Spleen (tissue), 11 donors: ENCODE results near the gene CDK8. TPM values are rescaled to one million over a fixed set of nuclear protein-coding genes. Genes with fewer than 3 reads are reported as not detected.

Experiments used
- DNase-seq: peaks from one replicate; pipeline ENCODE4 v3.0.0-alpha.2; 2020
- H3K27ac ChIP-seq, 8 donors: fragments of 200-600 bp; sonication (generic) in 7 of 8; 1 replicate in 4 of 8; 2 replicates in 4 of 8; pipeline versions ENCODE4 v1.5.0 to v1.8.0; 2016 to 2021; ENCODE audit warnings: inconsistent platforms in 4 of 8, mild to moderate bottlenecking in 4 of 8, moderate library complexity in 1 of 8
- H3K27me3 ChIP-seq, 7 donors: fragments of 200-600 bp; sonication (generic) in 6 of 7; replicated peaks in 1 of 7; 1 replicate in 4 of 7; 2 replicates in 3 of 7; pipeline versions ENCODE4 v1.5.0 to v1.8.0; 2016 to 2021; ENCODE audit warnings: inconsistent platforms in 3 of 7, mild to moderate bottlenecking in 1 of 7
- H3K36me3 ChIP-seq, 6 donors: fragments of 200-600 bp; sonication (generic) in 5 of 6; 1 replicate in 4 of 6; 2 replicates in 2 of 6; pipeline versions ENCODE4 v1.5.0 to v1.8.0; 2016 to 2021; ENCODE audit warnings: inconsistent platforms in 2 of 6
- H3K4me1 ChIP-seq, 6 donors: fragments of 200-600 bp; sonication (generic) in 5 of 6; 1 replicate in 3 of 6; 2 replicates in 3 of 6; pipeline versions ENCODE4 v1.5.0 to v1.8.0; 2016 to 2021; ENCODE audit warnings: inconsistent platforms in 3 of 6
- H3K4me3 ChIP-seq, 8 donors: fragments of 200-600 bp; sonication (generic) in 7 of 8; 1 replicate in 4 of 8; 2 replicates in 4 of 8; pipeline versions ENCODE4 v1.5.0 to v1.8.0; 2016 to 2021; ENCODE audit warnings: inconsistent platforms in 4 of 8, mild to moderate bottlenecking in 4 of 8, moderate library complexity in 2 of 8
- H3K9me3 ChIP-seq, 8 donors: fragments of 200-600 bp; sonication (generic) in 7 of 8; 1 replicate in 4 of 8; 2 replicates in 4 of 8; pipeline versions ENCODE4 v1.5.0 to v1.8.0; 2016 to 2021; ENCODE audit warnings: inconsistent platforms in 4 of 8
- POLR2A ChIP-seq, 3 donors: fragments of 450-650 bp; IDR thresholded peaks; one replicate each; pipeline ENCODE4 v1.5.1; 2017; ENCODE audit warnings: antibody characterized with exemption in 3 of 3, mild to moderate bottlenecking in 1 of 3
- POLR2AphosphoS5 ChIP-seq, 3 donors: sonication (generic); formaldehyde crosslinking; IDR thresholded peaks; one replicate each; pipeline ENCODE4 v1.5.1; 2017; ENCODE audit warnings: antibody characterized with exemption in 3 of 3
- WGBS, 5 donors: extraction: QIAGEN DNeasy Blood & Tissue Kit in 3 of 5; methylation state at CpG; one replicate each; pipeline versions ENCODE4 v1.1.5 to v1.1.7; 2013 to 2018; 5-methylcytosine and 5-hydroxymethylcytosine counted together
- intact Hi-C: fragments of 100-400 bp; cut with DNase I; formaldehyde crosslinking; loops from one replicate; pipeline ENCODE4 v1.15.0; 2023; ENCODE audit warnings: low total_unique reads
- polyA plus RNA-seq, 3 donors: library from polyadenylated mRNA; stranded (reverse); fragments of 200-250 nt; gene quantifications; one replicate each; pipeline ENCODE4 v1.2.1, GENCODE V29; 2013
- total RNA-seq, 7 donors: library from RNA; depleted of rRNA in 3 of 7; stranded (reverse); fragments of >200 nt in 3 of 7; fragmentation: NEBNext Ultra II Directional in 4 of 7; extraction: Animal tissue kit (Norgen Biotek cat#: 25700) in 4 of 7; gene quantifications; one replicate each; pipeline versions ENCODE4 v1.1.0 to v1.2.1, GENCODE V29; 2016 to 2021
- TF ChIP-seq, protein P1 (sequence below), 11 experiments: fragments of 200-600 bp in 7 of 11; fragments of 450-650 bp in 4 of 11; sonication (generic) in 4 of 11; IDR thresholded peaks in 8 of 11; conservative IDR thresholded peaks in 3 of 11; 1 replicate in 7 of 11; 2 replicates in 4 of 11; pipeline versions ENCODE4 v1.4.0 to v1.8.0; 2016 to 2021; ENCODE audit warnings: antibody characterized with exemption in 11 of 11, inconsistent platforms in 4 of 11, mild to moderate bottlenecking in 1 of 11
- donor health status: healthy with polysubstance abuse.
- donor health status: DM: no; HTN: no; CAD: no; lungs with moderate emphysema.
- donor health status: DM: no; HTN: no; CAD: no.
- donor health status: Bipolar disorder and iron deficiency.
- donor health status: healthy.
- donor health status: DM: no; HTN: no; CAD: no.
- donor health status: DM: yes; HTN: yes; CAD: no.

CDK8 gene
- total and polyA plus RNA-seq, 10 donors, result 7.8 to 16.4 (median 9.2) TPM

DNA sequence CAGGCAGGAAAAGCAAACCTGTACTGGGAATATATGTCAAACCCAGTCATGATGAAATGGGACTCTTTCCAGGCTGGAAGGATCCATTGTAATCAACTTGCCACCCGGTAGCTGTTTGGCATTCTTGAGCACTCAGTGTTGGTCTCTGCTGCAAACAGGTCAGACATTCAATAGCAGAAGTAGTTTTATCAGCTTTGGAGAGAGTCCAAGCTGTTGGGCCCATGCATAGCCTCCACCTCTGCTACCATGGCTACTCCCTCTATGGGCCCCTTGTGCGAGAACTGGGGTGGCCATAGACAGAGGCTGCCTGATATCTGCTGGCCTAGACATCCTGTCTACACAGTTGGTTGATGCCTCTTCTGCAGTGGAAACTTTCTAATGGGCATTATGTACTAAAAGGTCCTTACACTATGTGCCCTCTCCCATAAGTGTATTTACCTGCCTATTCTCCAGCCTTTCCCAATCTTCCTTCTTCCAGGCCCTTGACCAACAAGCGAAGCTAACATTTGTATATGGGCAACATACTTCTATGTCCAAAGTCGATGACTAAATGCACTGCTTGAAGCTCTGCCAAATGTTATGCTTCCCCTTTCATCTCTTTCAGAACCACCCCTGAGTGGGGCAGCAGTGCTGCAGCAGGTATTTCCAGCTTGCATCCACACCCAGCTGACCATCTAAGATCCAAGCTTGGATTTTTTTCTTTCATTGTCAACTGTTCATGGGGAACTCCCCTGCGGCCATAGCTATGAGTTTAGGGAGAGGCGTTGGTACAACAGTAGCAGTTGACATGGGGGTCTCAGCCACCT is 26.6 kb upstream of the CDK8 start:
- DNase-seq, result no peak
- peaks cover 0 to 10% (median 7%) of the 10 kb centered on the region in 6 donors for H3K4me1 ChIP-seq
- no peak overlapping the region for H3K4me3 ChIP-seq
- TF ChIP-seq POLR2A (IDR thresholded peaks at IDR 0.05), result no peak
- TF ChIP-seq, protein P1, sequence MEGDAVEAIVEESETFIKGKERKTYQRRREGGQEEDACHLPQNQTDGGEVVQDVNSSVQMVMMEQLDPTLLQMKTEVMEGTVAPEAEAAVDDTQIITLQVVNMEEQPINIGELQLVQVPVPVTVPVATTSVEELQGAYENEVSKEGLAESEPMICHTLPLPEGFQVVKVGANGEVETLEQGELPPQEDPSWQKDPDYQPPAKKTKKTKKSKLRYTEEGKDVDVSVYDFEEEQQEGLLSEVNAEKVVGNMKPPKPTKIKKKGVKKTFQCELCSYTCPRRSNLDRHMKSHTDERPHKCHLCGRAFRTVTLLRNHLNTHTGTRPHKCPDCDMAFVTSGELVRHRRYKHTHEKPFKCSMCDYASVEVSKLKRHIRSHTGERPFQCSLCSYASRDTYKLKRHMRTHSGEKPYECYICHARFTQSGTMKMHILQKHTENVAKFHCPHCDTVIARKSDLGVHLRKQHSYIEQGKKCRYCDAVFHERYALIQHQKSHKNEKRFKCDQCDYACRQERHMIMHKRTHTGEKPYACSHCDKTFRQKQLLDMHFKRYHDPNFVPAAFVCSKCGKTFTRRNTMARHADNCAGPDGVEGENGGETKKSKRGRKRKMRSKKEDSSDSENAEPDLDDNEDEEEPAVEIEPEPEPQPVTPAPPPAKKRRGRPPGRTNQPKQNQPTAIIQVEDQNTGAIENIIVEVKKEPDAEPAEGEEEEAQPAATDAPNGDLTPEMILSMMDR (IDR thresholded peaks at IDR 0.05 in 8 of 11, conservative IDR thresholded peaks at IDR 0.05 in 3 of 11), result no peak
- TF ChIP-seq POLR2AphosphoS5 (IDR thresholded peaks at IDR 0.05), result no peak
- intact Hi-C loops, result no loop called here
- H3K9me3 ChIP-seq, result no peaks in the 10 kb centered on the region
- peaks cover 0 to 4% (median 0%) of the 10 kb centered on the region in 7 donors for H3K27me3 ChIP-seq
- H3K36me3 ChIP-seq, result no peaks in the 10 kb centered on the region
- 87 to 91% (median 88%) methylated on average over 6 of the region's 6 CpGs for WGBS, 5 donors
- H3K27ac ChIP-seq, result no peak overlapping the region

DNA sequence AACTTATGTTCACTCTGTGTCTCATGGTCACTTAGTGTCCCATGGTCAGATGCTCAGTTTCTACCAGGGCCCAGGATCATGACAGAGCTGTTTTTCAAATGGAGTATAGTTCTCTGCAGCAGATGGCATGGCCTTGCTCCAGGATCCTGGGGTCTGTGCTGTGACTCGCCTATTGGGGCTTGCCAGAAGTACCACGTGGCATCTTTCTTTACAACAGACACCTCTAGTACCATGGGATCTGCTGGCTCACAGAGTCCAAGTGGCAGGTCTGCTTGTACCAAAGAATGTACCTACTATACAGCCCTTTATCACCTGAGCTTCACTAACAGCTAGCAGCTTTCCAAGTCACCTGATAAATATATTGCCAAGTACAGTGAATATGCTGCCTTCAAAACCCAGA is 25.8 kb upstream of the CDK8 start:
- H3K36me3 ChIP-seq, result no peaks in the 10 kb centered on the region
- H3K27ac ChIP-seq, result no peak overlapping the region
- TF ChIP-seq POLR2AphosphoS5 (IDR thresholded peaks at IDR 0.05) (no peak), POLR2A (IDR thresholded peaks at IDR 0.05) (no peak)
- TF ChIP-seq, protein P1 (IDR thresholded peaks at IDR 0.05 in 8 of 11, conservative IDR thresholded peaks at IDR 0.05 in 3 of 11), result no peak
- H3K27me3 ChIP-seq, result peaks cover 0 to 4% (median 0%) of the 10 kb centered on the region in 7 donors
- intact Hi-C loops, result no loop called here
- H3K4me3 ChIP-seq, result no peak overlapping the region
- WGBS, 5 donors, result 69 to 90% (median 86%) methylated on average over 2 of the region's 2 CpGs; no CpG with 5 or more reads in 1 of the 5 donors
- DNase-seq, result no peak
- no peaks in the 10 kb centered on the region for H3K9me3 ChIP-seq
- peaks cover 0 to 2% (median under 1%) of the 10 kb centered on the region in 6 donors for H3K4me1 ChIP-seq

DNA sequence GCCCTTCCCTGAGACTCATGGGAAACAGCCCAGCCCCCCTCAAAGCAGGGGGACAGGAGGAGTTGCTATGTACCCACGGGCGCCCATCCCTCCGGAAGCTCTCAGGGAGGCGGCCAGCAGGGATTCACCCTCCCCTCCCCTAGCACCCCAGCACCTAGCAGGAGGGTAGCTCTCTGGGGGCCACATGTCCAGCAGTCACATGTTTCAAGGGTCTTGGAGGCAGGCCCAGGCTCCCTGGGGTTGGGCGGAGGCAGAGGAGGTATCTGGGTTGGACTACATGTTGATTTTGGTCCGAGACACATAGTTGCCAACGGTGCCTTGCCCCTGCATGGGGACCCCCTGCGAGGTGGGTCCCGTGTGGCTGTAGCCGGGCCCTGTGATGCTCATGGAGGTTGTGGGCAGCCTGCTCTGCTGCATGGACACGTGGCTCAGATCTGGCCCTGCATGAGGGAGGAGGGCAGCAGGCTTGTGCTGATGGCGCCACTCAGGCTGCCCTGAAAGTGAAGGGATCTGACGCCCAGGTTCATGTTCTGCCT is 24.8 kb upstream of the CDK8 start:
- WGBS, 5 donors, result 84 to 89% (median 88%) methylated on average over 1 to 13 of the region's 13 CpGs
- Histone ChIP-seq H3K9me3 (no peaks in the 10 kb centered on the region), H3K4me1 (no peaks in the 10 kb centered on the region), H3K27me3 (peaks cover 0 to 4% (median 0%) of the 10 kb centered on the region in 7 donors), H3K36me3 (no peaks in the 10 kb centered on the region), H3K27ac (no peak overlapping the region), H3K4me3 (no peak overlapping the region)
- intact Hi-C loops, result no loop called here
- no peak for DNase-seq
- TF ChIP-seq POLR2AphosphoS5 (IDR thresholded peaks at IDR 0.05) (no peak), POLR2A (IDR thresholded peaks at IDR 0.05) (no peak)
- TF ChIP-seq, protein P1 (IDR thresholded peaks at IDR 0.05 in 8 of 11, conservative IDR thresholded peaks at IDR 0.05 in 3 of 11), result no peak

DNA sequence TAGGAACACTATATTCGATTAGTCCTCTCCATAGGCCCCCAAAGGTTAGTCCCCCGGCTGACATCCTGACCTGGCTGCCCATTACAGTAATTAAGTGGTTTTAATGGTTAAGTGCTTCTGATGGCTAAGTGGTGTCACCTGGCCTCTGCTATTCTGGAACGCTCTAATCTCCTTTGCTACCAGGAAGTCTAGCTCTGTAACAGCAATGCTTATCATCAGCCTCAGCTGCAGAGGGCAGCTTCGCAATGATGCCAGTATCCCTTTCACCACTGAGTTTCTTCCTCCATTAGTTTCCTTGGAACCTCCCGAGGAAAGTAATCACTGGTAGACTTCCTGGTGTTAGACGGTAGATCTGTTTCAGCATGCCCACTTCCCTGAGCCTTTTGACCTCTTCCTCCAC is 23.2 kb upstream of the CDK8 start:
- DNase-seq, result no peak
- peaks cover 0 to 4% (median 0%) of the 10 kb centered on the region in 7 donors for H3K27me3 ChIP-seq
- no peaks in the 10 kb centered on the region for H3K4me1 ChIP-seq
- no peaks in the 10 kb centered on the region for H3K36me3 ChIP-seq
- H3K9me3 ChIP-seq, result no peaks in the 10 kb centered on the region
- intact Hi-C loops, result no loop called here
- no peak for TF ChIP-seq POLR2A (IDR thresholded peaks at IDR 0.05)
- TF ChIP-seq POLR2AphosphoS5 (IDR thresholded peaks at IDR 0.05), result no peak
- TF ChIP-seq, protein P1 (IDR thresholded peaks at IDR 0.05 in 8 of 11, conservative IDR thresholded peaks at IDR 0.05 in 3 of 11), result no peak
- H3K4me3 ChIP-seq, result no peak overlapping the region
- 49 to 71% (median 56%) methylated on average over 6 of the region's 6 CpGs for WGBS, 5 donors
- H3K27ac ChIP-seq, result no peak overlapping the region
